GM12878 (cell line): ENCODE measurements around the gene SLU7. TPM values are rescaled to one million over a fixed set of nuclear protein-coding genes. Genes with fewer than 3 reads are reported as not detected.
A peak's percentile ranks its signal among the peaks of the same experiment; 100 is the strongest.

ENCODE experiments used
- BACH1 ChIP-seq: fragments of 450-650 bp; IDR thresholded peaks from 2 replicates; pipeline ENCODE4 v1.6.1; 2017; ENCODE audit warnings: mild to moderate bottlenecking, borderline replicate concordance
- CREB1 ChIP-seq: IDR thresholded peaks from 2 replicates; pipeline ENCODE4 v1.6.1; 2012; ENCODE audit warnings: low read depth, mild to moderate bottlenecking, inconsistent platforms
- EP300 ChIP-seq, 2 experiments: fragments of 150-350 bp in 1 of 2; IDR thresholded peaks; 2 replicates each; pipeline ENCODE4 v1.6.1; 2011 to 2012; ENCODE audit warnings: low read depth in 2 of 2, low read length in 2 of 2, borderline replicate concordance in 1 of 2, improper control_type of control experiment in 1 of 2, inconsistent platforms in 1 of 2; ENCODE audit not compliant: control insufficient read depth in 1 of 2
- FOXM1 ChIP-seq: IDR thresholded peaks from 2 replicates; pipeline ENCODE4 v1.6.1; 2012; ENCODE audit warnings: low read depth, mild to moderate bottlenecking, inconsistent platforms, low read length, moderate library complexity
- IKZF1 ChIP-seq: fragments of 450-650 bp; conservative IDR thresholded peaks from 2 replicates; pipeline ENCODE4 v1.6.1; 2017; ENCODE audit warnings: antibody characterized with exemption, mild to moderate bottlenecking
- JUNB ChIP-seq: IDR thresholded peaks from 2 replicates; pipeline ENCODE4 v1.6.1; 2016; ENCODE audit warnings: antibody characterized with exemption, mild to moderate bottlenecking
- KAT2A ChIP-seq: conservative IDR thresholded peaks from 2 replicates; pipeline ENCODE4 v1.6.1; 2011; ENCODE audit warnings: low read depth, low read length; ENCODE audit not compliant: control insufficient read depth
- LARP7 ChIP-seq: fragments of 450-650 bp; IDR thresholded peaks from 2 replicates; pipeline ENCODE4 v1.6.1; 2017; ENCODE audit warnings: mild to moderate bottlenecking
- NFIC ChIP-seq: IDR thresholded peaks from 2 replicates; pipeline ENCODE4 v1.6.1; 2012; ENCODE audit warnings: low read depth, mild to moderate bottlenecking, inconsistent platforms, low read length, moderate library complexity
- NFYB ChIP-seq: IDR thresholded peaks from 2 replicates; pipeline ENCODE4 v1.6.1; 2011; ENCODE audit warnings: low read depth, mild to moderate bottlenecking, low read length, improper control_type of control experiment, moderate library complexity; ENCODE audit not compliant: insufficient read depth
- NKRF ChIP-seq: fragments of 450-650 bp; conservative IDR thresholded peaks from 2 replicates; pipeline ENCODE4 v1.6.1; 2017; ENCODE audit warnings: mild to moderate bottlenecking, moderate library complexity
- NR2F1 ChIP-seq: fragments of 450-650 bp; conservative IDR thresholded peaks from 2 replicates; pipeline ENCODE4 v1.6.1; 2017; ENCODE audit warnings: mild to moderate bottlenecking
- PKNOX1 ChIP-seq: fragments of 450-650 bp; IDR thresholded peaks from 2 replicates; pipeline ENCODE4 v1.6.1; 2016; ENCODE audit warnings: mild to moderate bottlenecking
- POLR2A ChIP-seq: IDR thresholded peaks from 2 replicates; pipeline ENCODE4 v1.6.1; 2011; ENCODE audit warnings: low read depth, mild to moderate bottlenecking, low read length
- RB1 ChIP-seq: fragments of 450-650 bp; formaldehyde crosslinking; IDR thresholded peaks from 2 replicates; pipeline ENCODE4 v1.6.1; 2017; ENCODE audit warnings: mild to moderate bottlenecking, borderline replicate concordance
- RFX5 ChIP-seq: IDR thresholded peaks from 2 replicates; pipeline ENCODE4 v1.6.1; 2011; ENCODE audit warnings: low read depth, low read length, improper control_type of control experiment
- SKIL ChIP-seq: fragments of 450-650 bp; IDR thresholded peaks from 2 replicates; pipeline ENCODE4 v1.6.1; 2017; ENCODE audit warnings: mild to moderate bottlenecking, low read depth, inconsistent platforms; ENCODE audit not compliant: poor library complexity, severe bottlenecking
- SMAD1 ChIP-seq: fragments of 450-650 bp; IDR thresholded peaks from 2 replicates; pipeline ENCODE4 v1.6.1; 2018; ENCODE audit warnings: mild to moderate bottlenecking, low read depth; ENCODE audit not compliant: partially characterized antibody
- SPI1 ChIP-seq: IDR thresholded peaks from 2 replicates; pipeline ENCODE4 v1.6.1; 2011; ENCODE audit warnings: low read depth, mild to moderate bottlenecking, low read length, moderate library complexity, borderline replicate concordance; ENCODE audit not compliant: insufficient read depth
- SREBF1 ChIP-seq: IDR thresholded peaks from 2 replicates; pipeline ENCODE4 v1.6.1; 2012; ENCODE audit warnings: mild to moderate bottlenecking, low read length
- STAT3 ChIP-seq: IDR thresholded peaks from 2 replicates; pipeline ENCODE4 v1.6.1; 2011; ENCODE audit warnings: low read depth, low read length, improper control_type of control experiment
- TCF3 ChIP-seq: IDR thresholded peaks from 2 replicates; pipeline ENCODE4 v1.6.1; 2012; ENCODE audit warnings: low read depth, mild to moderate bottlenecking, low read length, borderline replicate concordance; ENCODE audit not compliant: insufficient read depth
- WRNIP1 ChIP-seq: IDR thresholded peaks from 2 replicates; pipeline ENCODE4 v1.6.1; 2011; ENCODE audit warnings: low read depth, low read length, improper control_type of control experiment, borderline replicate concordance
- polyA plus RNA-seq, 11 experiments: library from polyadenylated mRNA; depleted of rRNA in 4 of 11; unstranded in 6 of 11; stranded (reverse) in 5 of 11; fragments of >200 nt; fragmentation: Nextera tagmentation in 4 of 11; fragmentation: Illumina TruSeq in 1 of 11; extraction: Ambion mirVana in 4 of 11; extraction: Trizol in 1 of 11; gene quantifications; 1 replicate in 1 of 11; 2 replicates in 10 of 11; pipeline versions ENCODE4 v1.2.1 to v1.2.3, GENCODE V29; 2011 to 2016; ENCODE audit warnings: inconsistent platforms in 2 of 11, missing spikeins in 2 of 11, low read depth in 1 of 11
- total RNA-seq, 4 experiments: library from RNA; depleted of rRNA in 3 of 4; stranded (reverse); fragments of >200 nt in 3 of 4; fragmentation: Illumina TruSeq in 1 of 4; extraction: Trizol in 1 of 4; gene quantifications; 2 replicates each; pipeline versions ENCODE4 v1.2.1 to v1.2.3, GENCODE V29; 2013 to 2021
- TF ChIP-seq, protein P1 (sequence below): fragments of 450-650 bp; IDR thresholded peaks from 2 replicates; pipeline ENCODE4 v1.6.1; 2017; ENCODE audit warnings: borderline replicate concordance

The SLU7 gene
- total and polyA plus RNA-seq, 10 of the 15 experiments (the other 5 are each of a cell fraction or from before 2014, with no cell fraction given) = 32.7 to 55.2 (median 46.6) TPM

DNA sequence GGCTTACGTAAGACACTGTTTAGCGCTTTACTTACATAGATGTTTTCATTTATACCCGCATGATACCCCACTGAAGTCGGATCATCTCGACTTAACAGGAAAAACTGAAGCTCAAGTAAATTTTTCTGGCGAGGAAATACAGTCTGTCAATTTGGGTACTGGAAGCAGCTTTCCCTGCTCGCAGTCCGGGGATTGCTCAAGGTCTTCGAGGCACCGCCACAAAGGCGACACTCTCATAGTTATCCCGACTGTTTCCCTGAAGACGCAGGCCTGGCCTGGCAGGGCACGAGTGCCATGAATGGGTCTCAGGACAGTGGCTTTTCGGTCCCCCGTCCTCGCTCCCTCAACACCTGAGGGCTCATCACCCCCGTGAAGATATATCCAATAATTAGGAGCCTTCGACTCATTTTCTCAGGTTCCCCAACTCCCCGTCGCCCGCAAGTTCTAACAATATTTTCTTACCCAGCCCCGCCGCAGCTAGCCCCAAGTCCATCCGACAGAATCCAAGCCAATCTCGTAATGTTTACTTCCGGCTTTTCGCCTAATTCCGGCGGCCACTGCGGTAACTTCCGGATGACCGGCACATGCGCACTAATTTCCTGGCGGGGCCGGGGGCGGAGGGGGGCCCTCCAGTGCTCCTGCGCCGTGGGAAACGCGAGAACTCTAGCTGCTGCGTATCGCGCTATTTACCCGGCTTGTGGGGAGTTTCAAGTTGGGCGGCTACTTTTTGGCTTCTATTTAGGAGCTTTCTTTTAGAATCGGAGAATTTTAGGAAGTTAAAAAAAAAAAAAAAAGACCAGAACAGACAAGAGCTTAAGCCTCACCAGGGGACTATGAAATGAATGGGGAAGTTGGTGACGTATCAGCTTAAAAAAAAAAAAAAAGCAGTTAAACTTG lies at the start of gene SLU7 (continued):
- no peak for TF ChIP-seq SPI1
- no peak for TF ChIP-seq NFIC
- peak; percentile 28; the same call in 1 of the 2 replicates for TF ChIP-seq BACH1
- TF ChIP-seq RB1 = no peak; the same call in 1 of the 2 replicates
- TF ChIP-seq NR2F1 = no peak
- TF ChIP-seq SKIL = peak; percentile 24
- peak; percentile 67 for TF ChIP-seq NKRF
- peak; percentile 7; the same call in 1 of the 2 replicates for TF ChIP-seq FOXM1
- peak; percentile 31; the same call in 1 of the 2 replicates for TF ChIP-seq PKNOX1
- no peak for TF ChIP-seq LARP7
- TF ChIP-seq POLR2A = peak; percentile 86
- TF ChIP-seq SMAD1 = peak; percentile 32
- peak; percentile 76 for TF ChIP-seq CREB1
- TF ChIP-seq SREBF1 = no peak
- no peak for TF ChIP-seq TCF3
- TF ChIP-seq IKZF1 = peak; percentile 58; the same call in 1 of the 2 replicates
- no peak; a peak in 1 of 4 replicates for TF ChIP-seq EP300 (IDR thresholded peaks at IDR 0.05; ENCODE audit: borderline replicate concordance in 1 of 2, control insufficient read depth in 1 of 2, low read depth in 2 of 2, low read length in 2 of 2)
- TF ChIP-seq WRNIP1 = no peak
- no peak for TF ChIP-seq KAT2A
- TF ChIP-seq NFYB = no peak
- TF ChIP-seq, protein P1, sequence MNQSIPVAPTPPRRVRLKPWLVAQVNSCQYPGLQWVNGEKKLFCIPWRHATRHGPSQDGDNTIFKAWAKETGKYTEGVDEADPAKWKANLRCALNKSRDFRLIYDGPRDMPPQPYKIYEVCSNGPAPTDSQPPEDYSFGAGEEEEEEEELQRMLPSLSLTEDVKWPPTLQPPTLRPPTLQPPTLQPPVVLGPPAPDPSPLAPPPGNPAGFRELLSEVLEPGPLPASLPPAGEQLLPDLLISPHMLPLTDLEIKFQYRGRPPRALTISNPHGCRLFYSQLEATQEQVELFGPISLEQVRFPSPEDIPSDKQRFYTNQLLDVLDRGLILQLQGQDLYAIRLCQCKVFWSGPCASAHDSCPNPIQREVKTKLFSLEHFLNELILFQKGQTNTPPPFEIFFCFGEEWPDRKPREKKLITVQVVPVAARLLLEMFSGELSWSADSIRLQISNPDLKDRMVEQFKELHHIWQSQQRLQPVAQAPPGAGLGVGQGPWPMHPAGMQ = peak; percentile 48; the same call in 1 of the 2 replicates
- TF ChIP-seq RFX5 = no peak
- no peak for TF ChIP-seq JUNB
- TF ChIP-seq STAT3 = no peak
